WTC11 (cell line): Measurements from ENCODE around the gene EIF4B. TPM values are rescaled to one million over a fixed set of nuclear protein-coding genes. Genes with fewer than 3 reads are reported as not detected.

Experiments
- ATAC-seq: fragments of 200-7000 bp; cut with Tn5 transposase; 2 replicates; pipeline ENCODE4 v1.10.0; 2021; ENCODE audit warnings: mild to moderate bottlenecking, moderate library complexity
- CTCF ChIA-PET: fragments of 300-600 bp; sonication (Branson Sonifier 250); formaldehyde crosslinking; loops from one replicate; lab custom pipeline; 2021; ENCODE audit warnings: antibody characterized with exemption; lab: Charles Lee
- POLR2A ChIA-PET: fragments of 350-600 bp; sonication (Branson Sonifier 250); formaldehyde crosslinking; loops from one replicate; lab custom pipeline; 2021; ENCODE audit warnings: antibody characterized with exemption; lab: Charles Lee
- DNase-seq: peaks from one replicate; pipeline ENCODE4 v3.0.0; 2021; ENCODE audit warnings: low spot score
- H3K27ac Mint-ChIP-seq: 2 replicates; pipeline ENCODE4 v1.8.0; 2021; ENCODE audit warnings: mixed read lengths
- H3K27me3 Mint-ChIP-seq: 2 replicates; pipeline ENCODE4 v1.8.0; 2021; ENCODE audit warnings: low read depth, mild to moderate bottlenecking, moderate library complexity, mixed read lengths
- H3K36me3 Mint-ChIP-seq: 2 replicates; pipeline ENCODE4 v1.8.0; 2021; ENCODE audit warnings: mixed read lengths
- H3K4me1 Mint-ChIP-seq: 2 replicates; pipeline ENCODE4 v1.8.0; 2022; ENCODE audit warnings: mixed read lengths
- H3K4me3 Mint-ChIP-seq: 2 replicates; pipeline ENCODE4 v1.8.0; 2021; ENCODE audit warnings: mild to moderate bottlenecking, moderate library complexity, mixed read lengths
- H3K9me3 Mint-ChIP-seq: 2 replicates; pipeline ENCODE4 v1.8.0; 2021; ENCODE audit warnings: mixed read lengths
- AFF4 ChIP-seq: sonication (generic); formaldehyde crosslinking; IDR thresholded peaks from 2 replicates; pipeline ENCODE4 v1.8.1; 2023; ENCODE audit warnings: mild to moderate bottlenecking, missing genetic modification reagents, borderline replicate concordance
- ATF2 ChIP-seq: sonication (generic); formaldehyde crosslinking; IDR thresholded peaks from 2 replicates; pipeline ENCODE4 v1.8.1; 2022; ENCODE audit warnings: low read depth, missing genetic modification reagents, borderline replicate concordance
- ATF3 ChIP-seq: sonication (generic); formaldehyde crosslinking; conservative IDR thresholded peaks from 2 replicates; pipeline ENCODE4 v1.8.1; 2022; ENCODE audit warnings: mild to moderate bottlenecking, missing genetic modification reagents
- ESRRA ChIP-seq: sonication (generic); formaldehyde crosslinking; IDR thresholded peaks from 2 replicates; pipeline ENCODE4 v1.8.1; 2022; ENCODE audit warnings: mild to moderate bottlenecking, missing genetic modification reagents, borderline replicate concordance
- ETV6 ChIP-seq: sonication (generic); formaldehyde crosslinking; IDR thresholded peaks from 2 replicates; pipeline ENCODE4 v1.8.1; 2022; ENCODE audit warnings: mild to moderate bottlenecking, missing genetic modification reagents
- FOXJ3 ChIP-seq: sonication (generic); formaldehyde crosslinking; IDR thresholded peaks from 2 replicates; pipeline ENCODE4 v1.9.0; 2021; ENCODE audit warnings: missing genetic modification reagents, mild to moderate bottlenecking, borderline replicate concordance
- HMGA2 ChIP-seq: fragments of 250-450 bp; sonication (Bioruptor Pico); IDR thresholded peaks from 2 replicates; pipeline ENCODE4 v1.4.0; 2021; ENCODE audit warnings: mild to moderate bottlenecking, moderate library complexity
- JAZF1 ChIP-seq: fragments of 250-450 bp; sonication (Bioruptor Pico); IDR thresholded peaks from 2 replicates; pipeline ENCODE4 v1.9.0; 2021; ENCODE audit warnings: moderate library complexity, mild to moderate bottlenecking, inconsistent platforms
- MLX ChIP-seq: sonication (generic); formaldehyde crosslinking; IDR thresholded peaks from 2 replicates; pipeline ENCODE4 v1.8.1; 2023; ENCODE audit warnings: mild to moderate bottlenecking, missing genetic modification reagents, moderate library complexity
- NR3C1 ChIP-seq: sonication (generic); formaldehyde crosslinking; conservative IDR thresholded peaks from 2 replicates; pipeline ENCODE4 v1.8.1; 2023; ENCODE audit warnings: low read depth, mild to moderate bottlenecking, missing genetic modification reagents
- PRDM15 ChIP-seq: sonication (generic); formaldehyde crosslinking; IDR thresholded peaks from 2 replicates; pipeline ENCODE4 v1.8.0; 2022; ENCODE audit warnings: missing genetic modification reagents
- RELA ChIP-seq: sonication (generic); formaldehyde crosslinking; IDR thresholded peaks from 2 replicates; pipeline ENCODE4 v1.8.1; 2022; ENCODE audit warnings: missing genetic modification reagents, mild to moderate bottlenecking, borderline replicate concordance
- SMAD3 ChIP-seq: sonication (generic); formaldehyde crosslinking; IDR thresholded peaks from 2 replicates; pipeline ENCODE4 v1.8.0; 2022; ENCODE audit warnings: missing genetic modification reagents, mild to moderate bottlenecking, borderline replicate concordance
- ZNF396 ChIP-seq: fragments of 250-450 bp; sonication (Bioruptor Pico); IDR thresholded peaks from 2 replicates; pipeline ENCODE4 v1.8.0; 2021; ENCODE audit warnings: mild to moderate bottlenecking, moderate library complexity, borderline replicate concordance
- ZNF416 ChIP-seq: fragments of 250-450 bp; sonication (Bioruptor Pico); IDR thresholded peaks from 2 replicates; pipeline ENCODE4 v1.9.0; 2021; ENCODE audit warnings: mild to moderate bottlenecking, inconsistent platforms
- total RNA-seq: library from RNA; stranded (reverse); gene quantifications from 3 replicates; pipeline ENCODE4 v1.2.3, GENCODE V29; 2021

The EIF4B gene
- total RNA-seq, 1 experiment from 2014 or later, result 730 TPM

GRCh38 chr12:53067993-53068770, 61.9 kb downstream of the EIF4B start:
- ChIA-PET CTCF (interaction anchor here (0.5 to 11.2 kb wide), 12 partner anchors 10 to 131 kb away, joined by 3 to 474 read pairs (median 5); partner anchors contain the start of genes IGFBP6, SOAT2, SPRYD3 and TNS2), POLR2A (no interaction called here)
- no peak for TF ChIP-seq SMAD3 (CRISPR knock-in tag)
- TF ChIP-seq NR3C1, result no peak
- TF ChIP-seq ZNF396, result no peak
- no peak for TF ChIP-seq ESRRA (CRISPR knock-in tag)
- TF ChIP-seq ETV6 (CRISPR knock-in tag), result no peak
- no peak for TF ChIP-seq JAZF1 (CRISPR knock-in tag)
- TF ChIP-seq MLX (CRISPR knock-in tag), result no peak
- TF ChIP-seq AFF4 (CRISPR knock-in tag), result no peak
- TF ChIP-seq FOXJ3 (CRISPR knock-in tag), result no peak
- no peak for TF ChIP-seq ZNF416 (CRISPR knock-in tag)
- no peak for TF ChIP-seq RELA (CRISPR knock-in tag)
- TF ChIP-seq PRDM15 (CRISPR knock-in tag), result no peak
- TF ChIP-seq HMGA2, result no peak
- Mint-ChIP-seq H3K4me3 (no peak overlapping the region), H3K27ac (no peak overlapping the region), H3K4me1 (peaks cover 28% of the 10 kb centered on the region), H3K36me3 (no peaks in the 10 kb centered on the region), H3K9me3 (no peaks in the 10 kb centered on the region), H3K27me3 (peaks cover 6% of the 10 kb centered on the region)
- no peak for ATAC-seq
- no peak for DNase-seq

- CTCF ChIA-PET, result interaction anchor here (0.8 to 7.8 kb wide), 15 partner anchors 10 to 283 kb away, joined by 3 to 97 read pairs (median 5); partner anchors contain the start of genes AAAS, IGFBP6, ITGB7 and SPRYD3
- no peak for DNase-seq
These were observed 62.7 kb downstream of the EIF4B start for GRCh38 chr12:53068811-53069585.

More at GRCh38 chr12:53068811-53069585, 62.7 kb downstream of the EIF4B start:
- no peaks in the 10 kb centered on the region for H3K9me3 Mint-ChIP-seq
- TF ChIP-seq ATF2 (no peak), NR3C1 (no peak), ATF3 (CRISPR knock-in tag) (no peak)
- ATAC-seq, result no peak
- no peak overlapping the region for H3K27ac Mint-ChIP-seq
- peaks cover 4% of the 10 kb centered on the region for H3K27me3 Mint-ChIP-seq
- H3K4me3 Mint-ChIP-seq, result no peak overlapping the region
- POLR2A ChIA-PET, result interaction anchor here (1.0 kb wide), 1 partner anchor 10 kb away, joined by 3 read pairs; the partner anchor contains the start of gene SPRYD3
- H3K4me1 Mint-ChIP-seq, result peaks cover 28% of the 10 kb centered on the region
- H3K36me3 Mint-ChIP-seq, result peaks cover 3% of the 10 kb centered on the region; the same call in 1 of the 2 replicates
